8988T (cell line): ENCODE measurements around the gene SLC10A3.

Source experiments
- DNase-seq: peaks from one replicate; pipeline ENCODE4 v3.0.0; 2011

The SLC10A3 gene

GRCh38 chrX:154490414-154491083 lies at the start of gene SLC10A3:
TSS of gene SLC10A3 (minus strand) at chrX:154490629. CDS start at chrX:154488940, 1,689 bp downstream.
- peak; percentile 78 for DNase-seq

GRCh38 chrX:154539077-154539476 lies 48.6 kb upstream of the SLC10A3 start:
- DNase-seq = no peak

GRCh38 chrX:154535892-154536291 lies 45.5 kb upstream of the SLC10A3 start:
- no peak for DNase-seq

- DNase-seq = peak; percentile 87
These were observed 44.3 kb upstream of the SLC10A3 start for GRCh38 chrX:154534526-154535322.

- no peak for DNase-seq
These were observed 42.3 kb upstream of the SLC10A3 start for GRCh38 chrX:154532690-154533089.

- no peak for DNase-seq
These were observed 41.2 kb upstream of the SLC10A3 start for GRCh38 chrX:154531626-154532025.

- DNase-seq = no peak
These were observed 39.9 kb upstream of the SLC10A3 start for GRCh38 chrX:154530286-154530685.

GRCh38 chrX:154529206-154529612 lies 38.8 kb upstream of the SLC10A3 start:
- DNase-seq = no peak

- peak; percentile 77 for DNase-seq
These were observed 36.7 kb upstream of the SLC10A3 start for GRCh38 chrX:154526901-154527675.

GRCh38 chrX:154525606-154526490 lies 35.4 kb upstream of the SLC10A3 start:
- no peak for DNase-seq

- no peak for DNase-seq
These were observed 29.0 kb upstream of the SLC10A3 start for GRCh38 chrX:154519389-154519788.

- DNase-seq = no peak
These were observed 26.8 kb upstream of the SLC10A3 start for GRCh38 chrX:154517101-154517781.

GRCh38 chrX:154516656-154517100 lies 26.2 kb upstream of the SLC10A3 start:
- DNase-seq = no peak

- DNase-seq = no peak
These were observed 25.7 kb upstream of the SLC10A3 start, which contains the start of gene FAM3A for GRCh38 chrX:154515966-154516655. TSS of gene FAM3A (minus strand) at chrX:154516232. CDS start at chrX:154515772, 460 bp downstream.

GRCh38 chrX:154515090-154515965 lies 24.9 kb upstream of the SLC10A3 start:
- no peak for DNase-seq

GRCh38 chrX:154513716-154514115 lies 23.3 kb upstream of the SLC10A3 start:
- no peak for DNase-seq

- DNase-seq = no peak
These were observed 22.6 kb upstream of the SLC10A3 start for GRCh38 chrX:154512879-154513553.

GRCh38 chrX:154511761-154512160 lies 21.3 kb upstream of the SLC10A3 start:
- no peak for DNase-seq

- no peak for DNase-seq
These were observed 19.0 kb upstream of the SLC10A3 start for GRCh38 chrX:154509455-154509854.
